ENCODE data around the gene ELL. TPM values are rescaled to one million over a fixed set of nuclear protein-coding genes. Genes with fewer than 3 reads are reported as not detected.
A peak's percentile ranks its signal among the peaks of the same experiment; 100 is the strongest.
"Not testable (repeated sequence)": the region's sequence is repeated elsewhere in the genome, so short reads cannot be mapped to it uniquely, and the experiment has no call there.

The ELL gene
- total RNA-seq, 1 donor from 2014 or later: 16.0 TPM

- Mint-ChIP-seq H3K9me3 (ENCODE audit: unreplicated experiment) (no peaks in the 10 kb centered on the region), H3K27me3 (ENCODE audit: low read depth, unreplicated experiment) (peaks cover 15% of the 10 kb centered on the region), H3K4me3 (ENCODE audit: unreplicated experiment) (no peak overlapping the region), H3K36me3 (ENCODE audit: low read depth, unreplicated experiment) (no peaks in the 10 kb centered on the region), H3K27ac (ENCODE audit: unreplicated experiment) (no peak overlapping the region), H3K4me1 (ENCODE audit: low read depth, unreplicated experiment) (peaks cover 10% of the 10 kb centered on the region)
- Histone ChIP-seq H3K36me3 (ENCODE audit: insufficient read depth, low read length) (no peaks in the 10 kb centered on the region), H3K4me2 (ENCODE audit: low read length) (no peak overlapping the region), H4K20me1 (ENCODE audit: insufficient read depth, low read length) (no peaks in the 10 kb centered on the region), H3K4me1 (ENCODE audit: insufficient read depth, low read length) (peaks cover 30% of the 10 kb centered on the region), H3K27ac (ENCODE audit: low read depth, low read length) (no peak overlapping the region), H3K9me3 (ENCODE audit: insufficient read depth, low read depth, low read length) (no peaks in the 10 kb centered on the region), H3K9ac (ENCODE audit: low read length) (no peak overlapping the region), H3K79me2 (ENCODE audit: insufficient read depth, low read length) (no peaks in the 10 kb centered on the region), H3K27me3 (ENCODE audit: insufficient read depth, low read length) (no peaks in the 10 kb centered on the region), H2AFZ (ENCODE audit: low read depth, low read length) (no peak overlapping the region), H3K4me3 (ENCODE audit: insufficient read depth, low read depth, low read length) (no peak overlapping the region)
- TF ChIP-seq CTCF (IDR thresholded peaks at IDR 0.05; ENCODE audit: insufficient read depth, low read depth, low read length): no peak
- TF ChIP-seq EZH2 (IDR thresholded peaks at IDR 0.05; ENCODE audit: insufficient read depth, low read length): no peak
- DNase-seq (ENCODE audit: low read depth) (no peak), FAIRE-seq (no peak)
Measured at GRCh38 chr19:18412610-18413239, 109.1 kb downstream of the ELL start.

GRCh38 chr19:18408053-18408476 is 113.8 kb downstream of the ELL start:
- H3K27ac ChIP-seq (ENCODE audit: low read depth, low read length): no peak overlapping the region
- no peaks in the 10 kb centered on the region for H3K79me2 ChIP-seq (ENCODE audit: insufficient read depth, low read length)
- no peak overlapping the region for H3K4me3 ChIP-seq (ENCODE audit: insufficient read depth, low read depth, low read length)
- H2AFZ ChIP-seq (ENCODE audit: low read depth, low read length): peak overlapping the region; percentile 69
- Mint-ChIP-seq H3K4me1 (ENCODE audit: low read depth, unreplicated experiment) (no peaks in the 10 kb centered on the region), H3K36me3 (ENCODE audit: low read depth, unreplicated experiment) (no peaks in the 10 kb centered on the region), H3K4me3 (ENCODE audit: unreplicated experiment) (no peak overlapping the region), H3K27ac (ENCODE audit: unreplicated experiment) (no peak overlapping the region), H3K27me3 (ENCODE audit: low read depth, unreplicated experiment) (peaks cover 14% of the 10 kb centered on the region), H3K9me3 (ENCODE audit: unreplicated experiment) (no peaks in the 10 kb centered on the region)
- H3K36me3 ChIP-seq (ENCODE audit: insufficient read depth, low read length): no peaks in the 10 kb centered on the region
- H3K9ac ChIP-seq (ENCODE audit: low read length): no peak overlapping the region
- DNase-seq (ENCODE audit: low read depth) (no peak), FAIRE-seq (no peak)
- no peaks in the 10 kb centered on the region for H4K20me1 ChIP-seq (ENCODE audit: insufficient read depth, low read length)
- H3K27me3 ChIP-seq (ENCODE audit: insufficient read depth, low read length): no peaks in the 10 kb centered on the region
- TF ChIP-seq CTCF (IDR thresholded peaks at IDR 0.05; ENCODE audit: insufficient read depth, low read depth, low read length) (peak; percentile 17), EZH2 (IDR thresholded peaks at IDR 0.05; ENCODE audit: insufficient read depth, low read length) (no peak)
- H3K4me2 ChIP-seq (ENCODE audit: low read length): no peak overlapping the region
- no peaks in the 10 kb centered on the region for H3K4me1 ChIP-seq (ENCODE audit: insufficient read depth, low read length)
- no peaks in the 10 kb centered on the region for H3K9me3 ChIP-seq (ENCODE audit: insufficient read depth, low read depth, low read length)

- FAIRE-seq (no peak), DNase-seq (ENCODE audit: low read depth) (no peak)
- no peaks in the 10 kb centered on the region for H3K79me2 ChIP-seq (ENCODE audit: insufficient read depth, low read length)
- no peak overlapping the region for H3K4me3 ChIP-seq (ENCODE audit: insufficient read depth, low read depth, low read length)
- no peak overlapping the region for H3K4me3 Mint-ChIP-seq (ENCODE audit: unreplicated experiment)
- no peaks in the 10 kb centered on the region for H3K27me3 ChIP-seq (ENCODE audit: insufficient read depth, low read length)
- H3K9ac ChIP-seq (ENCODE audit: low read length): no peak overlapping the region
- no peak overlapping the region for H3K27ac Mint-ChIP-seq (ENCODE audit: unreplicated experiment)
- no peaks in the 10 kb centered on the region for H3K36me3 Mint-ChIP-seq (ENCODE audit: low read depth, unreplicated experiment)
- H3K9me3 ChIP-seq (ENCODE audit: insufficient read depth, low read depth, low read length): no peaks in the 10 kb centered on the region
- no peaks in the 10 kb centered on the region for H3K36me3 ChIP-seq (ENCODE audit: insufficient read depth, low read length)
- no peak for TF ChIP-seq CTCF (IDR thresholded peaks at IDR 0.05; ENCODE audit: insufficient read depth, low read depth, low read length)
- TF ChIP-seq EZH2 (IDR thresholded peaks at IDR 0.05; ENCODE audit: insufficient read depth, low read length): no peak
- H3K27me3 Mint-ChIP-seq (ENCODE audit: low read depth, unreplicated experiment): peaks cover 7% of the 10 kb centered on the region
- no peaks in the 10 kb centered on the region for H3K4me1 ChIP-seq (ENCODE audit: insufficient read depth, low read length)
- no peaks in the 10 kb centered on the region for H4K20me1 ChIP-seq (ENCODE audit: insufficient read depth, low read length)
- no peak overlapping the region for H3K4me2 ChIP-seq (ENCODE audit: low read length)
- H3K4me1 Mint-ChIP-seq (ENCODE audit: low read depth, unreplicated experiment): peaks cover 2% of the 10 kb centered on the region
- H3K27ac ChIP-seq (ENCODE audit: low read depth, low read length): no peak overlapping the region
- H3K9me3 Mint-ChIP-seq (ENCODE audit: unreplicated experiment): no peaks in the 10 kb centered on the region
- H2AFZ ChIP-seq (ENCODE audit: low read depth, low read length): no peak overlapping the region
Measured at GRCh38 chr19:18406749-18407148, 115.1 kb downstream of the ELL start.

- H3K9me3 Mint-ChIP-seq (ENCODE audit: unreplicated experiment); H3K4me2 ChIP-seq (ENCODE audit: low read length); FAIRE-seq; H3K4me1 ChIP-seq (ENCODE audit: insufficient read depth, low read length); H4K20me1 ChIP-seq (ENCODE audit: insufficient read depth, low read length); H3K27ac Mint-ChIP-seq (ENCODE audit: unreplicated experiment); H3K4me1 Mint-ChIP-seq (ENCODE audit: low read depth, unreplicated experiment); H3K9me3 ChIP-seq (ENCODE audit: insufficient read depth, low read depth, low read length); H3K9ac ChIP-seq (ENCODE audit: low read length); H3K36me3 ChIP-seq (ENCODE audit: insufficient read depth, low read length); H3K27ac ChIP-seq (ENCODE audit: low read depth, low read length); H3K4me3 Mint-ChIP-seq (ENCODE audit: unreplicated experiment); H3K4me3 ChIP-seq (ENCODE audit: insufficient read depth, low read depth, low read length); H2AFZ ChIP-seq (ENCODE audit: low read depth, low read length); H3K79me2 ChIP-seq (ENCODE audit: insufficient read depth, low read length); H3K27me3 Mint-ChIP-seq (ENCODE audit: low read depth, unreplicated experiment); DNase-seq (ENCODE audit: low read depth); H3K36me3 Mint-ChIP-seq (ENCODE audit: low read depth, unreplicated experiment); H3K27me3 ChIP-seq (ENCODE audit: insufficient read depth, low read length): not testable (repeated sequence)
Measured at GRCh38 chr19:18405754-18406153, 116.1 kb downstream of the ELL start.
